Suppressor macrophage treated with lipopolysaccharide for 1 hour (primary cell): ENCODE measurements around the gene C12orf54.
"Not testable (repeated sequence)": the region's sequence is repeated elsewhere in the genome, so short reads cannot be mapped to it uniquely, and the experiment has no call there.

Experiments
- DNase-seq, 3 donors: peaks; one replicate each; pipeline ENCODE4 v3.0.0-alpha.2; 2020 to 2022

C12orf54 gene

DNA sequence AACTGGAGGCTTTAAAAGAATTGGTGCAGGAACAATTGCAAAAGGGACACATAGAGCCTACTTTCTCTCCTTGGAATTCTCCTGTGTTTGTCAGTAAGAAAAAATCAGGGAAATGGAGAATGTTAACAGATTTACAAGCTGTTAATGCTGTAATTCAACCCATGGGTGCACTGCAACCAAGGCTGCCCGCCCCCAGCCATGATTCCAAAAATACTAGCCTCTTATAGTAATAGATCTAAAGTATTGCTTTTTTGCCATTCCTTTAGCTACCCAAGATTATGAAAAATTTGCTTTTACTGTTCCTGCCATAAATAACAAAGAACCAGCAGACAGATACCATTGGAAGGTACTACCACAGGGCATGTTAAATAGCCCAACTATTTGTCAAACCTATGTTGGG, 27.8 kb downstream of the C12orf54 start:
- no peak for DNase-seq

DNA sequence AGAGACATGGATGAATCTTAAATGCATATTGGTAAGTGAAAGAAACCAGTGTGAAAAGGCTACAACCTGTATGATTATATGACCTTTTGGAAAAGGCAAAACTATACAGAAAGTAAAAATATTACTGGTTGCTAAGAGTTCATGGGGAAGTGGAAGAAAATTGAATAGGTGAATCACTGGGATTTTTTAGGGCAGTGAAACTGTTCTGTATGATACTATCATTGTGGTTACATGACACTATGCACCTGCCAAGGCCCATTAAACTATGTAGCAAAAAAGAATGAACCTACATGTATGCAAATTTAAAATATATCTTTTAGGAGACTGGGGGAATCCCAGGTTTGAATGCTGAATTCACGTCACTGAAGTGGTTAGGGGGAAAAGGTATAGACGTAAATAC, 30.6 kb downstream of the C12orf54 start:
- DNase-seq = no peak

GRCh38 chr12:48514728-48515127, 32.4 kb downstream of the C12orf54 start:
- no peak for DNase-seq

DNA sequence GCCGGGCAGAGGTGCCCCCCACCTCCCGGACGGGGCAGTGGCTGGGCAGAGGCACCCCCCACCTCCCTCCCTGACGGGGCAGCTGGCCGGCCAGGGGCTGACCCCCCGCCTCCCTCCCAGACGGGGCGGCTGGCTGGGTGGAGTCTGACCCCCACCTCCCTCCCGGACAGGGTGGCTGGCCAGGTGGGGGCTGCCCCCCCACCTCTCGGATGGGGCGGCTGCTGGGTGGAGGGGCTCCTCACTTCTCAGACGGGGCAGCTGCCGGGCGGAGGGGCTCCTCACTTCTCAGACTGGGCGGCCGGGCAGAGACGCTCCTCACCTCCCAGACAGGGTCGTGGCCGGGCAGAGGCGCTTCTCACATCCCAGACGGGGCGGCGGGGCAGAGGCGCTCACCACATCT, 38.1 kb downstream of the C12orf54 start:
- DNase-seq = not testable (repeated sequence)

- no peak for DNase-seq
These were observed 43.0 kb downstream of the C12orf54 start, which contains the start of gene OR8S1 for GRCh38 chr12:48525332-48525731. Gene OR8S1, plus strand, starts transcription at chr12:48525632. Its CDS starts 0 bp downstream, at chr12:48525632.

- DNase-seq = no peak
These were observed 45.8 kb downstream of the C12orf54 start for GRCh38 chr12:48527891-48528670.

DNA sequence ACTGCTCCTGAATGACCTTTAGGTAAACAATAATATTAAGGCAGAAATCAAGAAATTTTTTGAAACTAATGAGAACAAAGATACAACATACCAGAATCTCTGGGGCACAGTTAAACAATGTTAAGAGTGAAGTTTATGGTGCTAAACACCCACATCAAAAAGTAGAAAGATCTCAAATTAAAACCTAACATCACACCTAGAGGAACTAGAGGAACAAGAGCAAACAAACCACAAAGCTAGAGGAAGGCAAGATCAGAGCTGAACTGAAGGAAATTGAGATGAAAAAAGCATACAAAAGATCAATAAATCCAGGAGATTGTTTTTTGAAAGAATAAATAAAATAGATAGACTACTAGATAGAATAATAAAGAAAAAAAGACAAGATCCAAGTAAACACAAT, 50.3 kb downstream of the C12orf54 start:
- DNase-seq = no peak

DNA sequence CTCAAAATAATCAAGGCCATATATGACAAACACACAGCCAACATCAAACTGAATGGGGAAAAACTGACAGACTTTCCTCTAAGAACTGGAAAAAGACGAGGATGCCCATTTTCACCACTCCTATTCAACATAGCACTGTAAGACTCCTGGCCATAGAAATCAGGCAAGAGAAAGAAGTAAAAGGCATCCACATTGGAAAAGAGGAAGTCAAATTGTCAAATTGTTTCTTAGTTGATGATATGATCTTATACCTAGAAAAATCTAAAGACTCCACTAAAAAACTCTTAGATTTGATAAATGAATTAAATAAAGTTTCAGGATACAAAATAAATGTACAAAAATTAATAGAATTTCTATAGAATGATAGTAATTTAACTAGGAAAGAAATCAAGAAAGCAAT, 54.3 kb downstream of the C12orf54 start:
- DNase-seq = no peak

- DNase-seq = peak; percentile 36 to 60 (median 47)
These were observed 60.1 kb downstream of the C12orf54 start for GRCh38 chr12:48542300-48542928.

- no peak for DNase-seq
These were observed 63.7 kb downstream of the C12orf54 start for GRCh38 chr12:48545833-48546469.
